Neural cell (in vitro differentiated cells): ENCODE data around the gene RHOH. TPM values are rescaled to one million over a fixed set of nuclear protein-coding genes. Genes with fewer than 3 reads are reported as not detected.
A peak's percentile ranks its signal among the peaks of the same experiment; 100 is the strongest.
"Not testable (repeated sequence)": the region's sequence is repeated elsewhere in the genome, so short reads cannot be mapped to it uniquely, and the experiment has no call there.

Source experiments
- H2AFZ ChIP-seq: fragments of 200-600, 300-800 bp; sonication (generic), shearing (Covaris generic); 2 replicates; pipeline ENCODE4 v1.6.0; 2014; ENCODE audit warnings: low read depth, mild to moderate bottlenecking, antibody characterized with exemption, low read length, moderate library complexity
- H3F3A ChIP-seq: fragments of 200-600 bp; shearing (Covaris generic); 2 replicates; pipeline ENCODE4 v1.6.1; 2016; ENCODE audit warnings: mild to moderate bottlenecking, moderate library complexity, mixed read lengths, antibody characterized with exemption, low read length; ENCODE audit not compliant: insufficient read depth, poor library complexity, severe bottlenecking
- H3K27ac ChIP-seq: fragments of 200-600, 300-800 bp; sonication (generic), shearing (Covaris generic); 2 replicates; pipeline ENCODE4 v1.5.1; 2014; ENCODE audit warnings: mild to moderate bottlenecking, low read length, moderate library complexity
- H3K27me3 ChIP-seq: fragments of 300-800, 200-600 bp; sonication (generic), shearing (Covaris generic); 2 replicates; pipeline ENCODE4 v1.6.0; 2014; ENCODE audit warnings: mild to moderate bottlenecking, low read depth, low read length, moderate library complexity; ENCODE audit not compliant: insufficient read depth
- H3K36me3 ChIP-seq: fragments of 300-800, 200-600 bp; sonication (generic), shearing (Covaris generic); 2 replicates; pipeline ENCODE4 v1.5.1; 2014; ENCODE audit warnings: mild to moderate bottlenecking, antibody characterized with exemption, low read length, moderate library complexity; ENCODE audit not compliant: insufficient read depth
- H3K4me2 ChIP-seq: fragments of 300-800, 200-600 bp; sonication (generic), shearing (Covaris generic); 2 replicates; pipeline ENCODE4 v1.6.0; 2014; ENCODE audit warnings: mild to moderate bottlenecking, low read length
- H3K4me3 ChIP-seq: fragments of 300-800, 200-600 bp; sonication (generic), shearing (Covaris generic); 2 replicates; pipeline ENCODE4 v1.5.1; 2014; ENCODE audit warnings: mild to moderate bottlenecking, low read length, moderate library complexity
- H3K79me2 ChIP-seq: fragments of 200-600 bp; shearing (Covaris generic); replicated peaks from 2 replicates; pipeline ENCODE4 v1.6.0; 2014; ENCODE audit warnings: mild to moderate bottlenecking, low read length, moderate library complexity; ENCODE audit not compliant: insufficient read depth
- H3K9ac ChIP-seq: fragments of 300-800, 200-600 bp; sonication (generic), shearing (Covaris generic); 2 replicates; pipeline ENCODE4 v1.6.1; 2016; ENCODE audit warnings: mild to moderate bottlenecking, low read length, mixed read lengths
- H3K9me2 ChIP-seq: fragments of 200-600 bp; shearing (Covaris generic); 2 replicates; pipeline ENCODE4 v1.6.1; 2016; ENCODE audit warnings: mild to moderate bottlenecking, low read length, mixed read lengths; ENCODE audit not compliant: insufficient read depth
- H3K9me3 ChIP-seq: fragments of 200-600, 300-800 bp; sonication (generic), shearing (Covaris generic); 2 replicates; pipeline ENCODE4 v1.6.1; 2016; ENCODE audit warnings: mild to moderate bottlenecking, mixed run types, low read length, moderate library complexity, mixed read lengths
- H4K20me1 ChIP-seq: fragments of 200-600 bp; shearing (Covaris generic); 2 replicates; pipeline ENCODE4 v1.6.1; 2016; ENCODE audit warnings: mild to moderate bottlenecking, mixed run types; ENCODE audit not compliant: insufficient read depth
- EP300 ChIP-seq: fragments of 450-650 bp; conservative IDR thresholded peaks from 2 replicates; pipeline ENCODE4 v1.6.1; 2014; ENCODE audit warnings: antibody characterized with exemption, mild to moderate bottlenecking, moderate library complexity; ENCODE audit not compliant: poor library complexity, severe bottlenecking
- EZH2 ChIP-seq: fragments of 200-600, 300-800 bp; shearing (Covaris generic), sonication (generic); IDR thresholded peaks from 2 replicates; pipeline ENCODE4 v1.6.1; 2014; ENCODE audit warnings: antibody characterized with exemption, low read length, borderline replicate concordance, mild to moderate bottlenecking; ENCODE audit not compliant: insufficient read depth, poor library complexity, severe bottlenecking
- MXI1 ChIP-seq: fragments of 450-650 bp; conservative IDR thresholded peaks from 2 replicates; pipeline ENCODE4 v1.6.1; 2014; ENCODE audit warnings: antibody characterized with exemption, mild to moderate bottlenecking; ENCODE audit not compliant: poor library complexity, severe bottlenecking
- POLR2AphosphoS5 ChIP-seq: IDR thresholded peaks from 2 replicates; pipeline ENCODE4 v1.6.1; 2012
- RAD21 ChIP-seq: fragments of 450-650 bp; conservative IDR thresholded peaks from 2 replicates; pipeline ENCODE4 v1.6.1; 2014; ENCODE audit warnings: antibody characterized with exemption, mild to moderate bottlenecking, moderate library complexity
- REST ChIP-seq: IDR thresholded peaks from 2 replicates; pipeline ENCODE4 v1.6.1; 2012; ENCODE audit warnings: borderline replicate concordance
- SMC3 ChIP-seq: fragments of 450-650 bp; conservative IDR thresholded peaks from 2 replicates; pipeline ENCODE4 v1.6.1; 2014; ENCODE audit warnings: antibody characterized with exemption, mild to moderate bottlenecking, moderate library complexity; ENCODE audit not compliant: poor library complexity
- polyA plus RNA-seq: library from polyadenylated mRNA; depleted of rRNA; stranded (reverse); fragments of >200 nt; gene quantifications from 2 replicates; pipeline ENCODE4 v1.2.3, GENCODE V29; 2014

The RHOH gene
- polyA plus RNA-seq, 1 donor from 2014 or later: not detected

GRCh38 chr4:40292313-40292759 is 95.5 kb downstream of the RHOH start:
- H3K79me2 ChIP-seq: no peaks in the 10 kb centered on the region
- no peaks in the 10 kb centered on the region for H3K9me3 ChIP-seq
- peak overlapping the region; percentile 27 for H2AFZ ChIP-seq
- no peaks in the 10 kb centered on the region for H3F3A ChIP-seq
- H3K9me2 ChIP-seq: no peaks in the 10 kb centered on the region
- no peak overlapping the region for H3K4me3 ChIP-seq
- no peaks in the 10 kb centered on the region for H4K20me1 ChIP-seq
- H3K27ac ChIP-seq: no peak overlapping the region
- H3K9ac ChIP-seq: no peak overlapping the region
- H3K4me2 ChIP-seq: no peak overlapping the region
- TF ChIP-seq SMC3: no peak
- no peak for TF ChIP-seq EP300
- no peak for TF ChIP-seq MXI1
- no peak for TF ChIP-seq REST
- TF ChIP-seq POLR2AphosphoS5: no peak
- no peak for TF ChIP-seq EZH2
- H3K36me3 ChIP-seq: no peaks in the 10 kb centered on the region
- no peaks in the 10 kb centered on the region for H3K27me3 ChIP-seq

- Histone ChIP-seq H3K4me2 (no peak overlapping the region), H3F3A (no peaks in the 10 kb centered on the region), H3K79me2 (no peaks in the 10 kb centered on the region), H3K9ac (no peak overlapping the region), H3K36me3 (no peaks in the 10 kb centered on the region), H2AFZ (no peak overlapping the region), H3K27ac (no peak overlapping the region), H3K9me3 (no peaks in the 10 kb centered on the region), H3K27me3 (no peaks in the 10 kb centered on the region), H4K20me1 (no peaks in the 10 kb centered on the region), H3K9me2 (no peaks in the 10 kb centered on the region), H3K4me3 (no peak overlapping the region)
- no peak for TF ChIP-seq REST
- TF ChIP-seq POLR2AphosphoS5: no peak
- no peak for TF ChIP-seq MXI1
- TF ChIP-seq EP300: no peak
- TF ChIP-seq RAD21: no peak
- TF ChIP-seq SMC3: no peak
Measured at GRCh38 chr4:40294339-40294738, 97.5 kb downstream of the RHOH start.

GRCh38 chr4:40295030-40295429 is 98.2 kb downstream of the RHOH start:
- H3K9me3 ChIP-seq, H3F3A ChIP-seq, H3K4me2 ChIP-seq: not testable (repeated sequence)

More at GRCh38 chr4:40295030-40295429, 98.2 kb downstream of the RHOH start:
- not testable (repeated sequence) for H3K27me3 ChIP-seq, H3K27ac ChIP-seq, H3K9ac ChIP-seq, H3K36me3 ChIP-seq, H4K20me1 ChIP-seq, H3K9me2 ChIP-seq, H2AFZ ChIP-seq, H3K79me2 ChIP-seq, H3K4me3 ChIP-seq
